NCI-H774 (cell line): Measurements from ENCODE around the gene PELI2.

Experiments
- DNase-seq: peaks from one replicate; lab custom pipeline; 2025; lab: John Stamatoyannopoulos, UW

The PELI2 gene

GRCh38 chr14:56117765-56118610 lies at the start of gene PELI2:
Gene PELI2, plus strand, starts transcription at chr14:56118411. Its CDS starts 250 bp downstream, at chr14:56118661.
- peak; percentile 34 for DNase-seq

- DNase-seq = no peak
Observed at GRCh38 chr14:56073799-56074198, 44.4 kb upstream of the PELI2 start.

- no peak for DNase-seq
Observed at GRCh38 chr14:56075301-56075700, 42.9 kb upstream of the PELI2 start.

GRCh38 chr14:56081139-56081538 lies 37.1 kb upstream of the PELI2 start:
- DNase-seq = no peak

GRCh38 chr14:56082880-56083279 lies 35.3 kb upstream of the PELI2 start:
- DNase-seq = no peak

- DNase-seq = no peak
Observed at GRCh38 chr14:56085471-56085870, 32.7 kb upstream of the PELI2 start.

- no peak for DNase-seq
Observed at GRCh38 chr14:56087671-56088471, 30.3 kb upstream of the PELI2 start.

- DNase-seq = no peak
Observed at GRCh38 chr14:56088941-56089340, 29.3 kb upstream of the PELI2 start.

GRCh38 chr14:56092763-56093162 lies 25.4 kb upstream of the PELI2 start:
- DNase-seq = no peak

- no peak for DNase-seq
Observed at GRCh38 chr14:56094076-56094475, 24.1 kb upstream of the PELI2 start.

GRCh38 chr14:56098021-56098420 lies 20.2 kb upstream of the PELI2 start:
- DNase-seq = no peak

GRCh38 chr14:56099081-56099797 lies 19.0 kb upstream of the PELI2 start:
- DNase-seq = no peak

GRCh38 chr14:56100556-56100955 lies 17.7 kb upstream of the PELI2 start:
- no peak for DNase-seq

- no peak for DNase-seq
Observed at GRCh38 chr14:56102941-56103340, 15.3 kb upstream of the PELI2 start.

- no peak for DNase-seq
Observed at GRCh38 chr14:56107615-56108014, 10.6 kb upstream of the PELI2 start.

- DNase-seq = no peak
Observed at GRCh38 chr14:56108057-56108456, 10.2 kb upstream of the PELI2 start.

- no peak for DNase-seq
Observed at GRCh38 chr14:56112781-56113180, 5.4 kb upstream of the PELI2 start.

- DNase-seq = no peak
Observed at GRCh38 chr14:56115334-56115870, 2.8 kb upstream of the PELI2 start.

- no peak for DNase-seq
Observed at GRCh38 chr14:56115976-56116893, 2.0 kb upstream of the PELI2 start.

GRCh38 chr14:56118611-56119181 lies 485 bp downstream of the PELI2 start:
- DNase-seq = no peak
